ENCODE results near the gene BHMT. TPM values are rescaled to one million over a fixed set of nuclear protein-coding genes. Genes with fewer than 3 reads are reported as not detected.

BHMT gene
- total and polyA plus RNA-seq, 9 of the 15 experiments (the other 6 are each of a cell fraction or from before 2014, with no cell fraction given), result not detected

GRCh38 chr5:79122973-79123372, 11.4 kb downstream of the BHMT start:
- intact Hi-C loops (cut with micrococcal nuclease) (no loop called here), in situ Hi-C loops (cut with MboI) (no loop called here)
- BruUV-seq (replicated peaks), result no TSS peak
- no peak overlapping the region for H3K4me2 ChIP-seq (ENCODE audit: insufficient read depth, low read length)
- H3K79me2 ChIP-seq (ENCODE audit: control insufficient read depth, insufficient read depth, low read length), result no peaks in the 10 kb centered on the region
- no peak overlapping the region for H3K4me3 ChIP-seq
- H3K9ac ChIP-seq (ENCODE audit: insufficient read depth in 1 of 2, low read depth in 2 of 2, low read length in 2 of 2), result no peak overlapping the region
- H4K20me1 ChIP-seq (replicated peaks; ENCODE audit: control insufficient read depth, insufficient read depth, low read length), result no peaks in the 10 kb centered on the region
- FAIRE-seq (no peak), ATAC-seq (no peak), DNase-seq (ENCODE audit: extremely low read depth in 1 of 4, low spot score in 3 of 4) (no peak)
- ChIA-PET POLR2A (no interaction called here), CTCF (ENCODE audit: low intra/inter-chr PET ratio) (interaction anchor here (0.7 to 1.4 kb wide), 2 partner anchors 10 to 225 kb away, joined by 3 to 4 read pairs; no protein-coding TSS in a partner anchor)
- no peaks in the 10 kb centered on the region for H3K36me3 ChIP-seq (ENCODE audit: control insufficient read depth, insufficient read depth, low read length)
- H3K27me3 ChIP-seq (ENCODE audit: control insufficient read depth in 2 of 2, insufficient read depth in 2 of 2, low read length in 2 of 2), result peaks cover 6 to 16% of the 10 kb centered on the region in 2 experiments; a peak in 4 of 5 replicates
- H2AFZ ChIP-seq (ENCODE audit: low read depth, low read length), result no peak overlapping the region
- no peak overlapping the region for H3K27ac ChIP-seq (ENCODE audit: extremely low read depth, low read depth, low read length)
- no peaks in the 10 kb centered on the region for H3K9me3 ChIP-seq (replicated peaks; ENCODE audit: control insufficient read depth, insufficient read depth, low read depth, low read length)
- TF ChIP-seq C11orf30 (IDR thresholded peaks at IDR 0.05; ENCODE audit: low read depth), result no peak
- TF ChIP-seq ARID1B (IDR thresholded peaks at IDR 0.05), result no peak
- no peak for TF ChIP-seq DIDO1 (tag; IDR thresholded peaks at IDR 0.05; ENCODE audit: low read depth)
- no peak for TF ChIP-seq ZNF280B (CRISPR knock-in tag; IDR thresholded peaks at IDR 0.05)
- TF ChIP-seq E2F1 (CRISPR knock-in tag; IDR thresholded peaks at IDR 0.05), result no peak
- no peaks in the 10 kb centered on the region for H3K9me1 ChIP-seq (ENCODE audit: control insufficient read depth, insufficient read depth, low read length)
- H3K4me1 ChIP-seq (replicated peaks in 1 of 2; ENCODE audit: control insufficient read depth in 2 of 2, insufficient read depth in 2 of 2, low read length in 2 of 2), result no peaks in the 10 kb centered on the region
